ENCODE results near the gene NRG3.

- TF ChIP-seq CTCF (IDR thresholded peaks at IDR 0.05) (no peak), POLR2A (IDR thresholded peaks at IDR 0.05) (no peak)
Observed at GRCh38 chr10:82953331-82953730, 1078.3 kb downstream of the NRG3 start.

Data from ovary (tissue), 3 donors.